GM13976 (cell line): Measurements from ENCODE around the gene HMGB4.

ENCODE experiments used
- DNase-seq: peaks from one replicate; pipeline ENCODE4 v3.0.0; 2012; ENCODE audit warnings: low spot score
- CTCF ChIP-seq: IDR thresholded peaks from 2 replicates; pipeline ENCODE4 v1.5.1; 2012; ENCODE audit warnings: borderline replicate concordance, mild to moderate bottlenecking; ENCODE audit not compliant: insufficient read depth; ENCODE audit errors: extremely low read depth, missing control alignments, control extremely low read depth
- in situ Hi-C: fragments of 300-500 bp; cut with MboI; formaldehyde crosslinking; loops from one replicate; pipeline ENCODE4 v1.12.0; 2022; ENCODE audit warnings: low sequenced_read_pairs, mixed read lengths, inconsistent platforms; ENCODE audit not compliant: unreplicated experiment

Gene HMGB4

GRCh38 chr1:33867684-33868083 is 3.8 kb downstream of the HMGB4 start:
- no peak for DNase-seq
- TF ChIP-seq CTCF = no peak
- in situ Hi-C loops = loop anchor here (25.0 kb wide), 1 partner anchor 105 kb away; no protein-coding TSS in a partner anchor

- DNase-seq = no peak
- in situ Hi-C loops = loop anchor here (25.0 kb wide), 1 partner anchor 110 kb away; no protein-coding TSS in a partner anchor
- no peak for TF ChIP-seq CTCF
Observed at GRCh38 chr1:33872275-33872674, 8.4 kb downstream of the HMGB4 start.

GRCh38 chr1:33872683-33873082 is 8.8 kb downstream of the HMGB4 start:
- in situ Hi-C loops = loop anchor here (25.0 kb wide), 1 partner anchor 110 kb away; no protein-coding TSS in a partner anchor
- no peak for DNase-seq
- TF ChIP-seq CTCF = no peak

- no peak for TF ChIP-seq CTCF
- no peak for DNase-seq
- in situ Hi-C loops = loop anchor here (25.0 kb wide), 1 partner anchor 112 kb away; no protein-coding TSS in a partner anchor
Observed at GRCh38 chr1:33874636-33875035, 10.8 kb downstream of the HMGB4 start.

- in situ Hi-C loops = no loop called here
- TF ChIP-seq CTCF = no peak
- no peak for DNase-seq
Observed at GRCh38 chr1:33875862-33876261, 12.0 kb downstream of the HMGB4 start.

- DNase-seq = no peak
- no peak for TF ChIP-seq CTCF
- in situ Hi-C loops = no loop called here
Observed at GRCh38 chr1:33876970-33877650, 13.2 kb downstream of the HMGB4 start.
